NCI-H2196 treated with DMSO at 0.1 percent for 48 hours (cell line): ENCODE results near the gene SLC1A3.

Experiments
- DNase-seq: peaks from one replicate; lab custom pipeline; 2025; ENCODE audit not compliant: unreplicated experiment; lab: John Stamatoyannopoulos, UW

The SLC1A3 gene

DNA sequence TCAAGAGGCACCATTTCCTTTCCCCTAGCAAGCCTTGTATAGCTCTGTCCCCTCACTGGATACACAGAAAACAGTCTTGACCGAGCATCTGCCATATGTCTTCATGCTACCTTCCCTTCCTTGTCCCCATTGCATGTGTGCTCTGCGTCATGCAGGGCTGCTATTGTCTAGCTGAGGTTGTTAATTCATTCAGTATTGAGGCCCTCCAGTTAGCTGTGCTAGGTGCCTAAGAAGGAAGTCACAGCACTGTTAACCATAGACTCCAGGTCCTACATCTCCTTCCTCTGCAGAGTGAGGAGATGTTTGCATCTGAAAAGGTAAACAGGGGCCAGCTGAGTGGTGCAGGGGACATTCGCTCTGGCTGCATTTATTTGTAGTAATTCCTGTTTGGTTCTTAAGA is 48.2 kb downstream of the SLC1A3 start:
- no peak for DNase-seq

DNA sequence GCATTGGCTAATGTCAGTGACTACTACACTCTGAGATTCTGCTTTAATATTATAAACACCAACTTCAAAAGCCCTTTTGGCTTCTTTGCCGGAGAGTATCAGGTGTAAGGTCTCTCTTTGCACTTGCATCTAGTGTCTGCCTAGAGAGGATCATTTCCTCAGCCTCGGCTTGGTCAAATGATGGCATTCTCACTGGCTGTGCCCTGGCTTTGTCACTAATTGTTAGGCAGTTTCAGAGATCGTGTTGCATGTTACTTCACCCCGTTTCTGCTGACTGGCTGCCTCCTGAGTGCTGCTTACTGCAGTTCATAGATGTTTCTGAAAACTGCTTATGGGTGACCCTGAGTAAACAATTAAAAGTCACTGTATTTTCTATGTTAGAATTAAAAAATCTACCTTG is 48.8 kb downstream of the SLC1A3 start:
- no peak for DNase-seq

DNA sequence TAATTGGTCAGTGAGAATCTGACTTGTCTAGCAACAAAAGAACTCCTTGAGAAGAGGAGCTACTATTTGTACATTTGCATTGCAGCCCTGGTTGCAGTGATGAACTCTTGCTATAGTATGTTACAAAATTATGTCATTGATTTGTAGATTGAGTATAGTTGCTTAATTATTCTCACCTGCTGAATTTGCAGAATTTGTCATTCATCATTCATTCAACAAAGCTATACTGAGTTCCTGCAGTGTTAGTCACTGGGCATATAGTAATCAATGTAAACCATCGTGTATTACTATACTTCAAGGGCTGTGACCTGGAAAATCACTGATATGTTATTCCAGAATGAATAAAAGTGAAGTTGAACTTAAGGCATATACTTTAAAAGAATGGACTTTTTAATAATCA is 50.1 kb downstream of the SLC1A3 start:
- DNase-seq = no peak

DNA sequence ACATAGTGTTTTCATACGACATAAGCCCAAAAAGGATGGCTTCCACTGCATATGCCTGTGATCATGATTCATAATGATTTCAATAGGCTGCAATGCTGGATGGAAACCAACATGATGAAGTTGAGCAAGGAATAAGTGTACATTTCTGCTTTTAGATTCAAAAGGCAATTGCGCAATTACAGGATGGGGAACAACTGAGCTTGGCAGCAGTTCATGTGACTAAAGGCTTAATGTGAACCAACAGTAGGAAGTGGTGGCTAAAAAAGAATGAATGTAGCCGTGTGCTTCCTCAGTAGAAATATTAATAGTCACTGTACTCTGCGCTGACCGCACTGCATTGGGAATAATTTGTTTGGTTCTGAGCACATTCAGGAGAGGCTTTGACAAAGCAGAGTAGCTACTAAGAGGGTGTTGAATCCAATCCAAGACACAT is 51.2 kb downstream of the SLC1A3 start:
- DNase-seq = no peak

DNA sequence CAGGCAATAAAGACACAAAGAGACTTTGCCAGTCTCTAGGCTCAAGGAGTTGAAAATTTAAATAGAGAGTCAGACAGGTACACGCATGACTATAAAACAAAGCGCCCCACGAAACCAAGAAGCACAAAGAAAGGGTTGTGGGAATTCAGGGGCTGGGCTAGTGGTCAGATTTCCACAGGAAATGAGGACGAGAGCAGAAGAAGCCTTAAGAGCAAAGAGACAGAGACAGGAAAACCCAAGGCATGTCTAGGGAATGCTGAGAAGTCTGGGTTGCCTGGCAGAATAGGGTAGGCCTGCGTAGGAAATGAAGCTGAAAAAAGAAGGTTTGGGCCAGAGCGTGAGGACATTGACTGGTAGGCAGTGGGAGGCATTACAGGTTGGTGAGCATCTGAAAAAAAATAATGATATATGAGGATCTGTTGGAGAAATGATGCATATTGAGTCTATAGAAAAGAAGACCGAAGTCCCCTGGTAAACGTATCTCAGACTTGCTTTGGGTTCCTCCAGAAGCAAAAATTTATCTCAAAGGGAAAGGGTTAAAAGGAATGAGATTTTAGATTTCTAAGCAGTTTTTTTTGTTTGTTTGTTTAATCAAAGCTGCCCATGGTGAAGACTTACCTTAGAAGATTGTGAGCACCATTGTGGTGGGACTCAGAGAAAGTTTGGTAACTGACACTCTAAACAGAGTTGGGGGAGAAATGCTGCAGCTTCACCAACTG is 51.8 kb downstream of the SLC1A3 start:
- DNase-seq = no peak

DNA sequence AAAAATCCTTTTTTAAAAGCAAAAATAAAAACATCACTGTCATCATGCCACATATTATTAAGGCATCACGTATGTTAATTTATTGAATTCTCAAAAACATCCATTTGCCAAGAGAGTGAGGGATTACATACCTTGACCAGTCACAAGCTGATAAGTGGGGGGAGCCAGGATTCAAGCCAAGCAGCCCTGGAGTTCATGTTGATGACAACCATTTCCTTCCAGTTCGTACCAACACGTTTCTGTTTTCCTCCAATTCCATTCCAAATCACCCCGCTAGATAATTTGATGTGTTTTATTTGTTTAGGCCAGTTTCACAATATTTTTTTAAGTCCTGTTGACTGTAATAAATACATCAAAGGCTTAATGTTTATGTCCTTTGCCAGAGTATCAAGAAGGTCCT is 53.0 kb downstream of the SLC1A3 start:
- DNase-seq = no peak

DNA sequence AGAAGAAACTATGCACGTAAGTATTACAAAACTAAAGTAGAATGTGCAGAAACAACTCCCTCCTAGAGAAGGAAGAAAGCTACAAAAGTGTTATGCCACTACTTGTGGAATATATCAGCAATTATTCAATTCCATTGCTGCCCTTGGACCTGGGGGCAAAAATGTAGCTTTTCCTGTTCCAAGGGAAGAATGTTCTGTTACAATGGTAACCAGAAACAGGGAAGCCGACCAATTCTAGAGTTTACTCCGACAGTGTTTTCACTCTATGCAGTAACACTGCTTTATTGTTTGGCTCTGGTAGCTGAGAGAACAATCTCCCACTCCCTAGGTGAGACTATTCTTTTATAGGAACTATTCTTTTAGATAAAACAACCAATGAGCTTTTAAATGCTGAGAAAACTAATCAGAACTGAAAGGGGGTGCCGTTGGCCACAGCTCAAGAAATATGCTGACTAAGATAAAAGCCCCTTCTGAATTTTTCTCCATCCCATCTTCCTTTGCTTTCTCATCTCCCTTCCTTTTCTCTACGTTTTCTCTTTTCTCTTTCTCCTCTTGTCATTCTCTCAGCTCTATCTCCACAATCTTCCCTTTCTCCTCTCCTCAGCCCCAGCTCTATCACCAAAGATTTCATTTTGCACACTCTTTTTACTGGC is 54.1 kb downstream of the SLC1A3 start:
- DNase-seq = no peak

DNA sequence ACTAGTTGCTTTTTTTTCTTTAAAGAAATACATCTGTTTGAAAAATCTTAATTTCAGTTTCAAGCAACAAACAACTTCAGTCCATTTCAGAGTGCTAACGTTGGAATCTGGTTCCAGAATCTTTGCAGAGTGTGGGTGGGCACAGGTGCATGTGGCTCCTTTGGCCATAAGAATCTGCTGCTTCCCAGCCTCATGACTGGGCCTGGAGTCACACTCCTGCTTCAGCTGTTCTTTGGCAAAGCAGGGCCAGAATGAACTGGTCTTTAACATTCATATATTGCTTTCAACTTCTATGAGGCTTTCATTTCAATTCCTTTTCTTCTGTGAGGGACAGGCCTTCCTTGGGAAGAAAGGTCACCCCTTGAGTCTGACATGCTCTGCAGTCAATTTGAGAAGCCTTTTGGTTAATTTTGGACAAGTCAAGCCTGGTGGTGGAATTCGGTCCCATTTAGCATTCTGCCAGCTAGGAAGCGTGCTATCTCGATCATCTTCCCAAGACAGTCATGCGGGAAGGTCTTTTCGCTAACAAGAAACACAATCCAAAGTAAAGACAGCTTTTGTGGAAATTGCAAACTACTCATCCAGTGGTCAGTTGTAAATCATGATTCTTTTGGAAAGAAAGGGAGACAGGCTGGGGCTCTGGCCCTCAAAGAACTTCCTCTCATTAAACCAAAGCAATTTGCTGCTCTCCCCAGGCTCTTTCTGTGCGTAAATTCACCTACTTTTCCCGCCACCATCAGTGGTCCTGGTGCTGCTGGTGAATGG is 55.2 kb downstream of the SLC1A3 start:
- DNase-seq = no peak

DNA sequence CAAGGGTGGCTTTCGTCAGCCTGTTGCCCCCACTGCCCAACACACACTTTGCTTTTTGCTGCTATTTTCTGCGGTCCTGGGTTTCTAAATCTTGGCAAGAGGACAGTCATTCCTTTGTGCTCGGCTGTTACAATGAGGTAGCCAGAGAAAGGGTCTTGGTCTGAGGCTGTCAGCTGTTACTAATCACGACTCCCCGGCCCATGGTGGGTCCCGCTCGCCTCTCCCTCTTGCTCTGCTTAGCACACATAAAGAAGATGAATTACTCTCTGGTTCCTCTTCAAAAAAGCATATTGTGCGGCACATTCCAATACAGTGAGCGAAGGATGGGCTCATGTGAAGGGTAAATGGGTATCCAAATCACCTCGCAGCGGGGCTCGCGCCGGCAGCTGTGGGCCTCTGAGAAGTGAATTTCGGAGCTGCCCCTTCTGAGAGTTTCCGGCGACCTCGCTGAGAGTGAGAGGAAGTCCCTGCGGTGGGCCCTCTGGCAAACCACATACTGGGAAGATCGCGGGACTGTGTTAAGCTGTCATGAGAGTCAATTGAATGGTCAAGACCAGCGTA is 56.0 kb downstream of the SLC1A3 start:
- DNase-seq = no peak

DNA sequence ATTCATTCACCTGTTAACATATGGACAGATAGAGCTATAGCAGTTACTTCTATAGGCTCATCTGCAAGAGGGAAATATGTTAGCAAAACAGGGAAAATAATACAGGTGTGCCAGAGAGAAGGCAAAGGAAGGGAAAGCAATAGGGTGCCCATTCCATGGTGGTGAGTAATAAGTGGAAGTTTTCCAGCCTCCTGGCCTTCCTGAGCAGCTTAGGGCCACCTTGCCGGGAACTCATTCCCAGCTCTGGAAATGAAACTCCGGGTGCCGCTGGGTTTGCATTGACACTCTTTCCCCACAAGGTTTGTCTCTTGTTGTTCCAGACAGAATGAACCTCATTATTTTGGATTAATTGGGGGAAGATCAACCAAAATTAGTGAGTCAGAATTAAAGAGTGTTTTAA is 58.4 kb downstream of the SLC1A3 start:
- no peak for DNase-seq

DNA sequence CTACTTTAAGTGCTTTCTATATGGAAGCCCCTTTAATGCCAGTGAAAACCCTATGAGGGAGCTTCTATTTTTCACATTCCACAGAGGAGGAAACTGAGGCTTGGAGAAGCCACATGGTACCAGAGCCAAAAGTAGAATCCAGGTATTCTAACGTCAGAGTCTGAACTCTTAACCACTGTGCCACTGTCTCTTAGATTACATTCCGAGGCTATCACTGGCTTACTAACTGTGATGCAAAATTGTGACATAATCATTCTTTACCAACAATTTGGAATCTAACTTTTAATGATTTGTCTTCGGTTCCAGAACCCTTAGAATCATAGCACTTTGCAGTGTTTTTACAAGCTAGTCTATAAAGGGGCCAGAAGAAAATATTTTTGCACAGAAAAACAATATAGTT is 59.2 kb downstream of the SLC1A3 start:
- DNase-seq = no peak

DNA sequence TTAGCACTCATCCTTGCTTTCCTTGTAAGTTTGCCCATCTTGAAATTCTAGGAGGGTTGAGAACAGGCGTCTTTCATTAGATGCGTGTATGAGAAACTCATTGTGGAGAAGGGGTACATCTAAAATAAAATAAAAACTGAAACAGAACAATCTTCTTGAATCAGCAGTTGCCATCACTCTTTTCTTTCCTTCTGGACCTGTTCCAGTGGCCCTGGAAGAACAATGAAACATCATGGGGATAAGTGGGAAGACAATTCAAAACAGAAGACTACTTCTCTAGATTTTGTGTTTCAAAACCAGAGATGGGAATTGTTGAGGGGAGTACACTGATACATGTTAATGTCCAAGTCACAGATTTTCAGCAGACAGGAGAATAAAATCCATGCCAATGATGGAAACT is 59.9 kb downstream of the SLC1A3 start:
- no peak for DNase-seq

DNA sequence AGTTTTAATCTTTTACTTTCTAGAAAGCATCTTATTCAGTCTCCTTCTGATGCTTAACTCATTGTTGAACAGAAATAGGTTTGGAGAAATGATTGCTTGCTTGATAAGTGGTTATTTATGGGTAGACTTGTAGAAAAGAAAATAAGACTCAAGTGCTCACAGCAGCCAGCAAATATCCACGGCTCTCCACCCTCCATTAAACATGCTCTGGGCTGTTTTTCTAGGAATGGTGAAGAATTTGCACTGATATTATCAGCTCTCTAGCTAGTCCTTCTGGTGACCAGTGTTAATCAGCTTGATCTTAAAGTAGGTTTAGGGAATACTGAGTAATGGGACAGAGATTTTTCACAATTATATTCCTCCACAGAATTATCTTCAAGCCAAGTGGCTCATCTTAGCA is 60.6 kb downstream of the SLC1A3 start:
- no peak for DNase-seq

DNA sequence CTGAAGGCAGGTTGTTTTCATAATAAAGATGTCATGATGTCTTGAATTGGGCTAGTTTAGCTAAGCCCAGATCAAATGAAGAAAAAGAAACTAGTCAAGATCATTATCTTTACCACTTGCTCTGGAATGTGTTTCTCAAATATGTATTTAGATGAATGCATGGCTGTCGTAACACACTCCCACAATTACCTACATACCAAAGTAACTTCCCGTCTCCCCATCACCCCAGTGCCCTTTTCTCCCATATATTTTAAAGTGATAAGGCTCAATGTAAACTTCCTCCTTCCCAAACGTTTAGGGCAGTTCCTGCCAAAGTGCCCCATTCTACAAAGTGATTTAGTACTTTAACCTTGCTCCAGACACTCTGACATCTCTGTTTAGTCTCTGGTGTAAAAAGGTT is 61.4 kb downstream of the SLC1A3 start:
- DNase-seq = no peak

DNA sequence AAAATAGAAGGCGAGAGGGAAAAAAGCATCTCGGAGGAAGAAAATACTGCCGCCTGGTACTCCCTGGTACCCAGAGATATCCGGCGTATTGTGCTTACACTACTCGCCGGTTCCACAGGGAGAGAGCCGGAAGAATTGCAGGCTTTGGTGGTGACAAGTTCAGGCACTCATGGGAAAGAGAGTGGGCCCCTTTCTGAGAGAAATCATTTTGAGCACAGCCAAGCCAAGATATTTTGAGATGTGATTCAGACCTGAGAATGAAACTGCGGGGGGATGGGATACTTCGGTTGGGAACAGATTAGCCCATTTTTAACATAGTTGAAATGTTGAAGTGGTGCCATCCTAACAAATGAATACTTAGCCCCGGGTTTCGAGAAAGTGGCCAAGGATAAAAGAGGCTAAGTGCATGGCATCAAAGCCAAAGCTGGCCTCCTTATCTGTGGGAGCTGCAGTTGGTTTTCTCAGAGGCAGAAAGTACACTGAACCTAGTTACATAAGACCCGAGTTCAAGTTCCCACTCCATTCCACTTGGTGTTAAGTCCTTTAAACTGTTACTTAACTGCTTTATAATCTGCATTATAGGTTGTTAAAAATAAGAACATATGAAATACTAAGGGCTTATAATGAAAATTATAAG is 62.7 kb downstream of the SLC1A3 start:
- DNase-seq = no peak

DNA sequence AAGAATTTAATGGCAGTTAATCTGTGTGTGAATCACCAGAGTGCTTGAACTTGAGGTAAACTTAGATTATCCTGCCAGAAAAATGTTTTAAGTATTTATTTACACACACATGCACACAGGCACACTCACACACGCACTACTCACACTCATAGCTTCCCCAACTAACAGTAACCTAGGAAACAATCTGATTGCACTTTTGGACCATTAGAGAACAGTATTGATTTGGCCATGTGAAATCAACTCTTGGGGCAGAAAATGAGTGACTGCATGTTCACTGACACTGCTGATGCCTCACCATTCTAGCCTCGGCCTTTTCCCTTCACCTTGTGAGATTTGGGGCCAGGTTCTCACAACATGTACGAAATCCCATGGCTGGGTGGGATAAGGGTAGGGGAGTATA is 64.1 kb downstream of the SLC1A3 start:
- DNase-seq = no peak

DNA sequence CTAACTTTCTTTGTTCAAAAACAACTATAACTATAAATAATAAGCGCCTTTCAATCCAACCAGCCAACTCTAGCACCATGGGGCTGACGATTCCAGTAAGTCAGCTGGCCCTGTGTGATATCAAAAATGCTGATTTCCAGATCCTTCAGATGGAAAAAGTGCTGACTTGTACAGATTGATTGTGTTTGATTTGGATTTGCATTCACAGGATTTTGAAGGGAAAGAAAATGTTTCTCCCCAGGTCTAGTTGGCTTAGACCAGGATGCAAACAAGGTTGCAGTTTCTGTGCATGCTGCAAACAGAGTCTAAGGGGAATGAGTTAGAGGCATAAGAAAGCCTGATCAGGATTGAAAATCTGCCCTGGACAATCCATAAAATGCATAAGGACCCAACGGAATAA is 68.9 kb downstream of the SLC1A3 start:
- DNase-seq = no peak

DNA sequence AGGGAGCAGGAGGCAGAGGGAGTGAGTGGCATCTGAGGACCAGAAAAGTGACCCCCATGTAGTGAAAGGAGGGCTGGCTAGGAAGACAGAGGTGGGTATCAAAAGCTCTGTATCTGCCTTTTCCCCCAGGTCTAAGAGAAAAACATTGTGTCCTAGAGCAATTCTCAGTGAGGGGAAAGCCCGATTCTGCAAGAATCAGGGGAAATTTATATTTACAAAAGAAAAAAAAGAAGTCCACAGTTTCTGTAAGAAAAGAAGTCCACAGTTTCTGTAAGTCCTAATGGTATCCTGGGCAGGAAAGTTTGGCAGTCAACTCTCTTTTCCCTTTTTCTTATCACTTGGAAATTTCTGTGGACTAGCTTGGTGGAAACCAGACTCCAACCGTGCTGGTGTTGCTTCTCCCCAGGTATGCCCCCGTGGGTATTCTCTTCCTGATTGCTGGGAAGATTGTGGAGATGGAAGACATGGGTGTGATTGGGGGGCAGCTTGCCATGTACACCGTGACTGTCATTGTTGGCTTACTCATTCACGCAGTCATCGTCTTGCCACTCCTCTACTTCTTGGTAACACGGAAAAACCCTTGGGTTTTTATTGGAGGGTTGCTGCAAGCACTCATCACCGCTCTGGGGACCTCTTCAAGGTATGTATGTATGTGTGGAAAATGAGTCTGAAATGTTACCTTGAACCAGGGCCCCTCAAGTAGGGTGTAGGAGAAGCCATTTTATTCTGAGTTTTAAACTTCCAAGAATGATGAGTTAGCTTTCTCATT is 73.0 kb downstream of the SLC1A3 start:
- DNase-seq = no peak

DNA sequence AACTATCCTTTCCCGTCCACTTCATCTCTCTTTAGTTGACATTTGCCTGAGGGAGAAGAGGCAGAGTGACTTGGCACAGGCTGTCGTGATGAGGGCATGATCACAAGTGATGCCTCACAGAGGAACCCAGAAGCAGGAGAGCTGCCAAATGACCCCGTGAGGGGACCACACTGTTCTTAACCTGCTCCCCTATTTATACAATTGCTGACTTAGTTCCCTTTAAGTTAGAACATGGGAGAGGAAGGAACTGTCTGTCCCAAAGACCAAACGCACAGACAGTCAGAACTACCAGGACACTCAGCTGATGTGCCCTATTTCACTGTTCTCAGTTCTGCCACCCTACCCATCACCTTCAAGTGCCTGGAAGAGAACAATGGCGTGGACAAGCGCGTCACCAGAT is 73.7 kb downstream of the SLC1A3 start:
- DNase-seq = no peak

DNA sequence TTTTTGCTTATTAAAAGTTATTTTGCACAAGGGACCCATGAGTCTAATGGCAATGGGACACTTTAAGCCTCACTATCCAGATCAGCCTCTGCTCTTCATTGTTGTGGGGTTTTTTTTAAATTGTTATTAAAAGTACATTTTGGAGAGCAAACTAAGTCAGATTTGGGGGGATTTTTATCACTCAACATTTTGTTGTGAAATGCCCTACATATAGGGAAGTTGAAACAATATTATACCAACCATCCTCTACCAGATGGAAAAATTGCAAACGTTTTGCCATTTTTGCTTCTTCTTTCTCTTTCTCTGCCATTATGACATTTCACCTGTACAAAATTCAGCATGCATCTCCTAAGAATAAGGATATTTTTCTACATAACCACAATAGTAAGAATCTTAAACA is 75.3 kb downstream of the SLC1A3 start:
- DNase-seq = no peak

DNA sequence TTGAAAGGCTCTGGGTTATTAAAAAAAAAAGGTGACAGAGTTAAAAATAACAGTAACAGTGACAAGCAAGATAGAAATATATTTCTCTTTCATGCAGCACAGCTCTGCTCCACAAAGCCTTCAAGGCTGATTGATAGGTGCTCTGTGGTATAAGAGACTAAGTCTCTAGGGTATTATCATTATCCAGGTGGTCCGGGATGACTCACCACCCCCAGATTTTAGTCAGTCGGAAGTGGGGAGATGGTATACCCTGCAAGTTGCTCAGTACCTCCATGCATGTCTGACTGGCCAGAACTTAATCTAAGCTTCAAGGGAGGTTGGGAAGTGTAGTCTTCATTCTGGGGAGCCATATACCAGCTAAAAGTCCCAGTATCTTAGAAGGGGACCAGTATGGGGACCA is 76.1 kb downstream of the SLC1A3 start:
- DNase-seq = no peak
